GM12873 (cell line): ENCODE measurements around the gene CMTM5.
A peak's percentile ranks its signal among the peaks of the same experiment; 100 is the strongest.

Experiments
- CTCF ChIP-seq: IDR thresholded peaks from 2 replicates; pipeline ENCODE4 v1.5.1; 2012; ENCODE audit warnings: low read depth, mild to moderate bottlenecking, moderate library complexity, low read length, control low read depth; ENCODE audit not compliant: insufficient read depth; ENCODE audit errors: missing control alignments

The CMTM5 gene

GRCh38 chr14:23376482-23377197 lies at the start of gene CMTM5:
TSS of gene CMTM5 (plus strand) at chr14:23377046. CDS start at chr14:23377252, 206 bp downstream.
- TF ChIP-seq CTCF: no peak

GRCh38 chr14:23327947-23328744 lies 48.7 kb upstream of the CMTM5 start:
- peak; percentile 88 for TF ChIP-seq CTCF

GRCh38 chr14:23335623-23336022 lies 41.2 kb upstream of the CMTM5 start:
- no peak for TF ChIP-seq CTCF

GRCh38 chr14:23339506-23340268 lies 37.2 kb upstream of the CMTM5 start:
- no peak for TF ChIP-seq CTCF

GRCh38 chr14:23344481-23344880 lies 32.4 kb upstream of the CMTM5 start:
- no peak for TF ChIP-seq CTCF

- no peak for TF ChIP-seq CTCF
Observed at GRCh38 chr14:23345987-23346692, 30.7 kb upstream of the CMTM5 start.
